Peyer's patch (tissue), 4 donors: ENCODE data around the gene TUFT1.

ENCODE experiments used
- CTCF ChIP-seq, 6 experiments: fragments of 450-650 bp in 4 of 6; fragments of 200-600 bp in 2 of 6; sonication (generic) in 1 of 6; IDR thresholded peaks; one replicate each; pipeline ENCODE4 v1.5.1; 2017 to 2019; ENCODE audit warnings: antibody characterized with exemption in 6 of 6, mild to moderate bottlenecking in 3 of 6, moderate library complexity in 1 of 6
- POLR2A ChIP-seq, 2 donors: fragments of 450-650 bp; IDR thresholded peaks; one replicate each; pipeline ENCODE4 v1.5.1; 2017; ENCODE audit warnings: antibody characterized with exemption in 2 of 2, mild to moderate bottlenecking in 2 of 2, moderate library complexity in 2 of 2

DNA sequence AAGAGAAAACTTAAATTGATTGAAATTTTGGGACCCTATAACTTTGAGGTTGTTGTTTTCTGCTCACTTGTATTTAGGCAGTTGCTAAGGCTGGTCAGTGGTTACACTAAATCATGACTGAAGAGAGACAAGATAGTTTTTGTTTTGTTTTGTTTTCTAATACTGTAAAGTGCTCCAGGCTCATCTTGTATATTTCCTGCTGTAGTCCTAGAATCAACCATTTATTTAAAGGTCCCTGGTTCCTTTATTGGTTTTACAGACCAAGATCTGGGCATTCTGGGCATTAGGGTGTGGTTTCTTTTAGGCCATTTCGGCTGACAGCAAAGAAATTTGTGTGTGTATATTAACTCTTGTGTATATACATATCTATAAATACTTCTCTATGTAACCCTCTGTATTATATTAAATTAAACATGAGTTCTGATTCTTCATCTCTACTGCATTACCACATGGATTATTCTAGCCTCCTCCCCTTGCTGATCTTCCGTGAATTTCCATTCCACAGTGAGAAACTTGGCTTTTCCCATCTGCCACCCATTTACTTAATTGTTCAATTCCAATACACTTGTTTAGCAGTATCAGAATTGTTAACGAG is 86.7 kb downstream of the TUFT1 start:
- TF ChIP-seq CTCF (IDR thresholded peaks at IDR 0.05) (no peak), POLR2A (IDR thresholded peaks at IDR 0.05) (no peak)
